HG03378 (cell line): ENCODE measurements around the gene EARS2.
"Not testable (repeated sequence)": the region's sequence is repeated elsewhere in the genome, so short reads cannot be mapped to it uniquely, and the experiment has no call there.

Experiments
- ATAC-seq: cut with Tn5 transposase; IDR thresholded peaks from one replicate; pipeline ENCODE4 v1.9.1; 2021; ENCODE audit warnings: mild to moderate bottlenecking, moderate library complexity; ENCODE audit not compliant: unreplicated experiment

The EARS2 gene

DNA sequence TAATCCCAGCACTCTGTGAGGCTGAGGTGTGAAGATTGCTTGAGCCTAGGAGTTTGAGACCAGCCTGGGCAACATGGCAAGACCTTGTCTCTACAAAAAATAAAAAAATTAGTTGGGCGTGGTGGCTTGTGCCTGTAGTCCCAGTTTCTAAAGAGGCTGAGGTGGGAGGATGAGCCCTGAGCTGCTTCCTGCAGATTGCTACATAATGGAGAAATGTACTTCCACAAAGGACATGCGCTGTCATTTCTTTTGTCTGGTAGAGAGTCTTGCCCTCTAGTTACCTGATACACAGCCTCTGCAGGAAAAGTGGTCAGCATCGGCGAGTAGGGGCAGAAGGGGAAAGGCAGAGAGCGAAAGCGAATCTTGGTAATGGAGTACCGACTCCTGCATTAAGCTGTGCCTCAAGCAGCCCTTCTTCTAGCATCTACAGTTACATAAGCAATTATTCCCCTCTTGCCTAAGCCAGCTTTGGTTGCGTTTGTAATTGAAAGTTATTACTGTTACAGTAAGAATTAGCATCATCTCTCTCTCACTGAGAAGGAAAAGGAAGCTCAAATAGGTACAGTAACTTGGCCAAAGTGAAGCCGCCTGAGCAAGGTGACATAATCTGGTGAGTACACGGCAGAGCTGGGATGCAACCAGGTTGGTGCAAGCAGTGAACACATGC is 28.4 kb downstream of the EARS2 start:
- ATAC-seq = no peak

DNA sequence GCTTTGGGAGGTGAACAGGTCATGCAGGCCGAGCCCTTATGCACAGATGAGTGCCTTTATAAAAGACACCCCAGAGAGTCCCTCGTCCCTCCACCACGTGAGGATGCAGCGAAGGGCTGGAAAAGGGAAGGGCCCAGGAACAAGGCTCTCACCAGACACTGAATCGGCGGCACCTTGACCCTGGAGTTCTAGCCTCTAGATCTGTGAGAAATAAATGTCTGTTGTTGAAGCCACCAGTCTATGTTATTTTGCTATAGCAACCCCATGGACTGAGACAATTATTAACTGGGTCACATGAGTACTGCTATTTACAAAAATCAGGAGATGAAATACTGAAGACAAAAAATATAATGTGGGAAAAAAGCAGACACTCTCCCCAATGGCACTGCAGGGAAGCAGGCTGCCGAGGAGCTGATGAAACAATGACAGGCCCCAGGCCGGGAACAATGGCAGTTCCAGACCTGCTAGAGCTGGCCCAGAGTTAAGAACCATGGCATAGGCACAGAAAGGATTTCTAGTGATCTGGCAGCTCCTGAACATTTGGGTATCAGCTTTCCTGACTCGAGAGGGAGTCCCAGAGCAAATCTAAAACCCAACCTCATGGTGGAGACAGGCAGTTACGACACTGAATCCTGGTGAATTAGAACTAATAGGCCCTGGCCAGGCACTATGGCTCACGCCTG is 29.0 kb downstream of the EARS2 start:
- ATAC-seq = no peak

DNA sequence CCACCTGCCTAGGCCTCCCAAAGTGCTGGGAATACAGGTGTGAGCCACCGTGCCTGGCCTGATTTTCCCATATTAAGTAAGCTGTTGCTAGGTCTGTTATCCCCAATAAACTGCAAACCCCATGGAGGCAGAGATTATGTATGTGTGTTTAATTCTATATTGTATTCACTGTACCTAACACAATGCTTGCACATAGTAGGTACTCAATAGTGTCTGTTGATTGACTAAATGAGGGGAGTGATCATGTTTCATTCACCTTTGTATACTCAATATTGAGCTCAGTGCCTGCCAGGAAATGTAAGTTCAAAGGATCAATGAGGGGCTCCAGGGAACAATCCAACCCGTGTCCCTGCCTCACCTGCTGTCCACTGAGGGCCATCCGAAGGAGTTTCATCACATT is 32.3 kb downstream of the EARS2 start:
- no peak for ATAC-seq

DNA sequence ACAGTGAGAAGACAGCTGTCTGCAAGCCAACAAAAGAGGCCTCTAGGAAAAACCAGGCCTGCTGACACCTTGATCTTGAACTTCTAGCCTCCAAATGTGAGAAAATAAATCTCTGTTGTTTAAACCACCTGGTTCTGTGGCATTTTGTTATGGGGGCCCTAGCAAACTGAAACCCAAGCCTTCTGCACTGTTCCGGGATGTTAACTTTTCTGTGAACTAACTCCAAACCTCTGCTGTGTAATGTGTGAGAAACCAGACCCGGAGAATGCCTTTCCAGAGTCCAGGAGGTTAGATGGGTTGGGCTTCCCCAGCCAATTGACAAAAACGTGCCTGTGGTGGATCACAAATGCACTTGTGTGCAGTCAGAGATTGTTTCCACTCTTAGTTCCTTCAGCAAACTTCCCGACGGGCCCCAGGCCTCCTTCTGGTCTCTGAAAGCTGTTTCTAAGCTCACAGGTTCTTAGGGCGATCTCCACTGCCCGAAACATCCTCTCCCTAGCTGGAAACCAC is 33.2 kb downstream of the EARS2 start:
- ATAC-seq = no peak

GRCh38 chr16:23523321-23523720 is 33.8 kb downstream of the EARS2 start:
- ATAC-seq = no peak

DNA sequence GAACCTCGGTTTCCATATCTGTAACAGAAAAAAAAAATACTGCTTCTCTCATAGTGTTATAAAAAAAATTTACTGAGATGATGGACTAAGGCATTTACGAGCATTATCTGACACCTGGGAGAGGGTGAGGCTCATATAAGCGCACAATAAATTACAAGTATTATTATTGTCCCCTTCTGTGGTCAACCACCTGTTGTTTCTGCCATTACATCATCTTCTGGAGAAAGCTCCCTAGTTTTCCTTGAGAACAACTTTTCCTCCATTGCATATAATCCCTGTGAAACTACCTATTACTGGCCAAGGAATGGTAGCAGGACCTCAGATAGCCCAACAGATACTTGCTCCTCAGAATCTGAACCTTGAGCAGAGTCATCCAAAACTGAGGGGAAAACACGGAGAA is 35.2 kb downstream of the EARS2 start:
- ATAC-seq = no peak

- no peak for ATAC-seq
These were observed 36.0 kb downstream of the EARS2 start for GRCh38 chr16:23521037-23521743.

- no peak for ATAC-seq
These were observed 36.6 kb downstream of the EARS2 start for GRCh38 chr16:23520500-23520899.

GRCh38 chr16:23519282-23519681 is 37.9 kb downstream of the EARS2 start:
- ATAC-seq = no peak

DNA sequence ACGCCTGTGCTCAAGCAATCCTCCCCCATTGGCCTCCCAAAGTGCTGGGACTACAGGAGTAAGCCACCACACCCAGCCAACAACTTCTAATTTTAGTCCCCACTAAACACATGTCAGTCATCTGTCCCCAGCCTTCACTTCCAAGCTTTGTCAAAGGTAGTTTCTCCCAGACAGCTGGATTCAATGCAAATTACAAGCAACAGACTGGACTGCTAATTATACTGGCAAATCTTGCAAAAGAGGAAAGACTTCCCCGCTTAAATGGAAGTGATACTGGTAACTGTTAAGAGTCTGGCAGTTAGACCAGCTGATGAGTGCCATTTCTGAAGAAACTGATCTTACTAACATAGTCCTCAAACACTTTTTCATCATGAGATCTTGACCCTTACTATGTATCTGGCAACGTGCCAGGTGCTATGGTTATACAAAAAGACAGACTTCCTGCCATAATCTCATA is 38.7 kb downstream of the EARS2 start:
- ATAC-seq = no peak

- no peak for ATAC-seq
These were observed 40.6 kb downstream of the EARS2 start for GRCh38 chr16:23516366-23517137.

GRCh38 chr16:23515881-23516280 is 41.3 kb downstream of the EARS2 start:
- ATAC-seq = no peak

GRCh38 chr16:23514381-23515152 is 42.6 kb downstream of the EARS2 start:
- ATAC-seq = no peak

GRCh38 chr16:23512168-23512695 is 44.9 kb downstream of the EARS2 start:
- ATAC-seq = no peak

DNA sequence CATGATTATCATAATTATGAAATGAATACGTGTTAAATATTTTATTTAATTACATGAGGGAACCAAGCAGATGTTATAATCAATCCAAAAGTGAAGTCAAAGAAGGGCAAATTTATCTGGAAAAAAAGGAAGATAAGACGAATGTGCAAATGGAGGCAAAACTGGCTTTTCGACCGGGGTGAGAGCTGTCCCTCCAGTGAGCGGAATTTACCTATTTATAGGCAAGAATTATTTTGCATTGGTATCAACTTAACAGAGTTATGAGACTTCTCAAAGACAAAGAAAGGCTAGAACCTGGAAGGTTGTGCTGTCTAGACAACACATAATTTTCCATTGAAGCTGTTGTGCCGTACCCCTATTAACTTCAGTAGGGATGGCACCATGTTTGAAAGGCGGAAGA is 45.4 kb downstream of the EARS2 start:
- ATAC-seq = no peak

GRCh38 chr16:23510915-23511270 is 46.3 kb downstream of the EARS2 start:
- ATAC-seq = not testable (repeated sequence)

- no peak for ATAC-seq
These were observed 46.8 kb downstream of the EARS2 start, which contains the start of gene GGA2 for GRCh38 chr16:23510164-23510914. TSS of gene GGA2 (minus strand) at chr16:23510494. CDS start at chr16:23510411, 83 bp downstream.

DNA sequence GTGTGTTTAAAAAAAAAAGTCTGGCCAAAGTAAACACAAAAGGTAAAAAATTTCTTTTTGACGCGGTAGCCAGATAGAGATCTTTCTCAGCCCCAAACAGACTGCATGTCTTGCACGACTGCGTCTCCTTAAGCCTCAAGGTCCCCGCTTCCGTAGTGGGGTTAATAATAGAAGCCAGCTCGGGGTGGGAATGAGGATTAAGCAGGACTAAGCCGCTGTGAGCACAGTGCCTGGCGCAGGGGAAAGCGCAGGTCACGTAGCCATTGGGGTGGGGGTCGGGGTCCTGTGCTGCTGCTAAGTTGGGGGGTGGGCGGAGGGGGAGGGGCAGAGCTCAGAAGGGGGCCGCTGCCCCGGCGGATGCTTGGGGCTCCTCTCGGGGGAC is 47.4 kb downstream of the EARS2 start:
- ATAC-seq = no peak

DNA sequence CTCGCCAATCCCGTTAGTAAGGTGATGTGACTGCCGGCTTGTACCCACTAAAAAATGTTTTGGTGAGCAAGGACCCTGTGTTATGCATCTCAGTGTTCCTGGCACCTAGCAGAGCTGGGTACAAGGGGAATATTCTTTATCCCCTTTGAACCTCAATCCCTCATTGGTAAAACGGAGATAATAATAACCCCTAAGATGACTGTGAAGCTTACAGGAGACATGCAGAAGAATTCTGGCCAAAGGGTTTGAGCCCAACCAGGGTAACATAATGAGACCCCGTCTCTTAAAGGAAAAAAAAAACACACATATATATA is 47.8 kb downstream of the EARS2 start:
- no peak for ATAC-seq
